Neural cell (in vitro differentiated cells): ENCODE measurements around the gene DDA1. TPM values are rescaled to one million over a fixed set of nuclear protein-coding genes. Genes with fewer than 3 reads are reported as not detected.

Source experiments
- H2AFZ ChIP-seq: fragments of 200-600, 300-800 bp; sonication (generic), shearing (Covaris generic); 2 replicates; pipeline ENCODE4 v1.6.0; 2014; ENCODE audit warnings: low read depth, mild to moderate bottlenecking, antibody characterized with exemption, low read length, moderate library complexity
- H3F3A ChIP-seq: fragments of 200-600 bp; shearing (Covaris generic); 2 replicates; pipeline ENCODE4 v1.6.1; 2016; ENCODE audit warnings: mild to moderate bottlenecking, moderate library complexity, mixed read lengths, antibody characterized with exemption, low read length; ENCODE audit not compliant: insufficient read depth, poor library complexity, severe bottlenecking
- H3K27ac ChIP-seq: fragments of 200-600, 300-800 bp; sonication (generic), shearing (Covaris generic); 2 replicates; pipeline ENCODE4 v1.5.1; 2014; ENCODE audit warnings: mild to moderate bottlenecking, low read length, moderate library complexity
- H3K27me3 ChIP-seq: fragments of 300-800, 200-600 bp; sonication (generic), shearing (Covaris generic); 2 replicates; pipeline ENCODE4 v1.6.0; 2014; ENCODE audit warnings: mild to moderate bottlenecking, low read depth, low read length, moderate library complexity; ENCODE audit not compliant: insufficient read depth
- H3K36me3 ChIP-seq: fragments of 300-800, 200-600 bp; sonication (generic), shearing (Covaris generic); 2 replicates; pipeline ENCODE4 v1.5.1; 2014; ENCODE audit warnings: mild to moderate bottlenecking, antibody characterized with exemption, low read length, moderate library complexity; ENCODE audit not compliant: insufficient read depth
- H3K4me2 ChIP-seq: fragments of 300-800, 200-600 bp; sonication (generic), shearing (Covaris generic); 2 replicates; pipeline ENCODE4 v1.6.0; 2014; ENCODE audit warnings: mild to moderate bottlenecking, low read length
- H3K4me3 ChIP-seq: fragments of 300-800, 200-600 bp; sonication (generic), shearing (Covaris generic); 2 replicates; pipeline ENCODE4 v1.5.1; 2014; ENCODE audit warnings: mild to moderate bottlenecking, low read length, moderate library complexity
- H3K79me2 ChIP-seq: fragments of 200-600 bp; shearing (Covaris generic); replicated peaks from 2 replicates; pipeline ENCODE4 v1.6.0; 2014; ENCODE audit warnings: mild to moderate bottlenecking, low read length, moderate library complexity; ENCODE audit not compliant: insufficient read depth
- H3K9ac ChIP-seq: fragments of 300-800, 200-600 bp; sonication (generic), shearing (Covaris generic); 2 replicates; pipeline ENCODE4 v1.6.1; 2016; ENCODE audit warnings: mild to moderate bottlenecking, low read length, mixed read lengths
- H3K9me2 ChIP-seq: fragments of 200-600 bp; shearing (Covaris generic); 2 replicates; pipeline ENCODE4 v1.6.1; 2016; ENCODE audit warnings: mild to moderate bottlenecking, low read length, mixed read lengths; ENCODE audit not compliant: insufficient read depth
- H3K9me3 ChIP-seq: fragments of 200-600, 300-800 bp; sonication (generic), shearing (Covaris generic); 2 replicates; pipeline ENCODE4 v1.6.1; 2016; ENCODE audit warnings: mild to moderate bottlenecking, mixed run types, low read length, moderate library complexity, mixed read lengths
- H4K20me1 ChIP-seq: fragments of 200-600 bp; shearing (Covaris generic); 2 replicates; pipeline ENCODE4 v1.6.1; 2016; ENCODE audit warnings: mild to moderate bottlenecking, mixed run types; ENCODE audit not compliant: insufficient read depth
- EP300 ChIP-seq: fragments of 450-650 bp; conservative IDR thresholded peaks from 2 replicates; pipeline ENCODE4 v1.6.1; 2014; ENCODE audit warnings: antibody characterized with exemption, mild to moderate bottlenecking, moderate library complexity; ENCODE audit not compliant: poor library complexity, severe bottlenecking
- EZH2 ChIP-seq: fragments of 200-600, 300-800 bp; shearing (Covaris generic), sonication (generic); IDR thresholded peaks from 2 replicates; pipeline ENCODE4 v1.6.1; 2014; ENCODE audit warnings: antibody characterized with exemption, low read length, borderline replicate concordance, mild to moderate bottlenecking; ENCODE audit not compliant: insufficient read depth, poor library complexity, severe bottlenecking
- MXI1 ChIP-seq: fragments of 450-650 bp; conservative IDR thresholded peaks from 2 replicates; pipeline ENCODE4 v1.6.1; 2014; ENCODE audit warnings: antibody characterized with exemption, mild to moderate bottlenecking; ENCODE audit not compliant: poor library complexity, severe bottlenecking
- POLR2AphosphoS5 ChIP-seq: IDR thresholded peaks from 2 replicates; pipeline ENCODE4 v1.6.1; 2012
- RAD21 ChIP-seq: fragments of 450-650 bp; conservative IDR thresholded peaks from 2 replicates; pipeline ENCODE4 v1.6.1; 2014; ENCODE audit warnings: antibody characterized with exemption, mild to moderate bottlenecking, moderate library complexity
- SMC3 ChIP-seq: fragments of 450-650 bp; conservative IDR thresholded peaks from 2 replicates; pipeline ENCODE4 v1.6.1; 2014; ENCODE audit warnings: antibody characterized with exemption, mild to moderate bottlenecking, moderate library complexity; ENCODE audit not compliant: poor library complexity
- TAF1 ChIP-seq: IDR thresholded peaks from 2 replicates; pipeline ENCODE4 v1.6.1; 2012; ENCODE audit warnings: low read depth
- polyA plus RNA-seq: library from polyadenylated mRNA; depleted of rRNA; stranded (reverse); fragments of >200 nt; gene quantifications from 2 replicates; pipeline ENCODE4 v1.2.3, GENCODE V29; 2014
- TF ChIP-seq, protein P1 (sequence below): IDR thresholded peaks from 2 replicates; pipeline ENCODE4 v1.6.1; 2012; ENCODE audit warnings: borderline replicate concordance
- TF ChIP-seq, protein P2 (sequence below): fragments of 450-650 bp; IDR thresholded peaks from 2 replicates; pipeline ENCODE4 v1.5.1; 2014; ENCODE audit warnings: antibody characterized with exemption, mild to moderate bottlenecking, moderate library complexity; ENCODE audit not compliant: poor library complexity, severe bottlenecking

DDA1 gene
- polyA plus RNA-seq, 1 donor from 2014 or later: 25.4 TPM

DNA sequence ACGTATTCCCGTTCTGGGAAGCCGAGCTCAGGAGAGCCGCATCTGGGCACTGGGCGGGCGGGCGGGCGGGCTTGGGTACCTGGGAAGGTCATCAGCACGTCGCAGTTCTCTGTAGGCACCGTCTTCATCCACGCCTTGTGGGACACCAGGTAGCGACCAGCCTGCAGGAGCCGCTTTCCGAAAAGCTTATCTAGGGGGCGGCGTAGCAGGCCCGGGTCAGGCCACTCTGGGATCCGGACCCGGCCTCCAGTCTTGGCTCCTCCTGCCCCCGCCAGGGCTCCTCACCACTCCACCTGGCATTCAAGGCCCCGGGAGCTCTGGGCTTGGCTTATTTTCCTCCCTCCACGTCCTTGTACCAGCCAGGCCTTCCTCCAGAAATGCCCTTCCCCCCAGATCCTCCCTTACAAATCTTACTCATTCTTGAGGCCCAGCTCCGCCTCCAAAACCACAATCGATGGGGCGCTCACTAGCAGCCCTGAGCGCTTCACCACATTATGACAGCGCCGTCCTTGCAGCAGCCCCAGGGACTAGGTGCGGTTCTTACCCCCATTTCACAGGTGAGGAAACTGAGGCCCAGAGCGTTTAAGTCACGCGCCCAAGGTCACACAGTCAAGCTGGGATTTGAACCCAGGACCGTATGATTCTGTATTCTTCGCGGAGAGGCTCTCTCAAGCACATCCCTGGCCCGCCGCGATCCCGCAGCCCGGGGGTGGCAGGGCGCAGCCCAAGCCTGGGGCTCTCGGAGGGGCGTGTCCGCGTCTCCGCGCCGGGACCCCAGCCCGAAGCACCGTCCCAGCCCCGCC, 24.4 kb downstream of the DDA1 start:
- Histone ChIP-seq H3K9me3 (no peaks in the 10 kb centered on the region), H3K4me2 (peak overlapping the region; percentile 49), H3K27me3 (no peaks in the 10 kb centered on the region), H4K20me1 (no peaks in the 10 kb centered on the region), H2AFZ (peak overlapping the region; percentile 80), H3F3A (peaks cover 6% of the 10 kb centered on the region), H3K4me3 (peak overlapping the region; percentile 91), H3K27ac (peak overlapping the region; percentile 76), H3K9ac (peak overlapping the region; percentile 94), H3K79me2 (peaks cover 7% of the 10 kb centered on the region), H3K36me3 (no peaks in the 10 kb centered on the region), H3K9me2 (no peaks in the 10 kb centered on the region)
- TF ChIP-seq SMC3: no peak
- no peak for TF ChIP-seq EP300

GRCh38 chr19:17334414-17335409, 25.3 kb downstream of the DDA1 start, which contains the start of gene ANO8:
Gene ANO8 (minus strand): TSS chr19:17334855. CDS start chr19:17334670, 185 bp downstream.
- no peaks in the 10 kb centered on the region for H3K9me3 ChIP-seq
- no peaks in the 10 kb centered on the region for H3K27me3 ChIP-seq
- H4K20me1 ChIP-seq: no peaks in the 10 kb centered on the region
- H3K27ac ChIP-seq: peak within 1 kb of the TSS; percentile 76
- H3K36me3 ChIP-seq: no peaks in the 10 kb centered on the region
- peak within 1 kb of the TSS; percentile 91 for H3K4me3 ChIP-seq
- peak within 1 kb of the TSS; percentile 94 for H3K9ac ChIP-seq
- peaks cover 7% of the 10 kb centered on the region for H3K79me2 ChIP-seq
- TF ChIP-seq EP300 (peak; percentile 45), POLR2AphosphoS5 (peak; percentile 81), MXI1 (peak; percentile 69)
- TF ChIP-seq, protein P1, sequence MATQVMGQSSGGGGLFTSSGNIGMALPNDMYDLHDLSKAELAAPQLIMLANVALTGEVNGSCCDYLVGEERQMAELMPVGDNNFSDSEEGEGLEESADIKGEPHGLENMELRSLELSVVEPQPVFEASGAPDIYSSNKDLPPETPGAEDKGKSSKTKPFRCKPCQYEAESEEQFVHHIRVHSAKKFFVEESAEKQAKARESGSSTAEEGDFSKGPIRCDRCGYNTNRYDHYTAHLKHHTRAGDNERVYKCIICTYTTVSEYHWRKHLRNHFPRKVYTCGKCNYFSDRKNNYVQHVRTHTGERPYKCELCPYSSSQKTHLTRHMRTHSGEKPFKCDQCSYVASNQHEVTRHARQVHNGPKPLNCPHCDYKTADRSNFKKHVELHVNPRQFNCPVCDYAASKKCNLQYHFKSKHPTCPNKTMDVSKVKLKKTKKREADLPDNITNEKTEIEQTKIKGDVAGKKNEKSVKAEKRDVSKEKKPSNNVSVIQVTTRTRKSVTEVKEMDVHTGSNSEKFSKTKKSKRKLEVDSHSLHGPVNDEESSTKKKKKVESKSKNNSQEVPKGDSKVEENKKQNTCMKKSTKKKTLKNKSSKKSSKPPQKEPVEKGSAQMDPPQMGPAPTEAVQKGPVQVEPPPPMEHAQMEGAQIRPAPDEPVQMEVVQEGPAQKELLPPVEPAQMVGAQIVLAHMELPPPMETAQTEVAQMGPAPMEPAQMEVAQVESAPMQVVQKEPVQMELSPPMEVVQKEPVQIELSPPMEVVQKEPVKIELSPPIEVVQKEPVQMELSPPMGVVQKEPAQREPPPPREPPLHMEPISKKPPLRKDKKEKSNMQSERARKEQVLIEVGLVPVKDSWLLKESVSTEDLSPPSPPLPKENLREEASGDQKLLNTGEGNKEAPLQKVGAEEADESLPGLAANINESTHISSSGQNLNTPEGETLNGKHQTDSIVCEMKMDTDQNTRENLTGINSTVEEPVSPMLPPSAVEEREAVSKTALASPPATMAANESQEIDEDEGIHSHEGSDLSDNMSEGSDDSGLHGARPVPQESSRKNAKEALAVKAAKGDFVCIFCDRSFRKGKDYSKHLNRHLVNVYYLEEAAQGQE: no peak
- H3K9me2 ChIP-seq: no peaks in the 10 kb centered on the region
- H2AFZ ChIP-seq: peak within 1 kb of the TSS; percentile 80
- H3F3A ChIP-seq: peaks cover 6% of the 10 kb centered on the region
- H3K4me2 ChIP-seq: peak within 1 kb of the TSS; percentile 49

- H3F3A ChIP-seq: peaks cover 6% of the 10 kb centered on the region
- H3K27ac ChIP-seq: no peak overlapping the region
- no peaks in the 10 kb centered on the region for H3K36me3 ChIP-seq
- no peaks in the 10 kb centered on the region for H3K9me2 ChIP-seq
- H4K20me1 ChIP-seq: no peaks in the 10 kb centered on the region
- no peak overlapping the region for H2AFZ ChIP-seq
- H3K4me3 ChIP-seq: no peak overlapping the region
- TF ChIP-seq, protein P1: no peak
- no peak for TF ChIP-seq SMC3
- no peak for TF ChIP-seq EP300
- no peak for TF ChIP-seq TAF1
- no peak for TF ChIP-seq POLR2AphosphoS5
- TF ChIP-seq RAD21: no peak
- no peak for TF ChIP-seq MXI1
- TF ChIP-seq, protein P2, sequence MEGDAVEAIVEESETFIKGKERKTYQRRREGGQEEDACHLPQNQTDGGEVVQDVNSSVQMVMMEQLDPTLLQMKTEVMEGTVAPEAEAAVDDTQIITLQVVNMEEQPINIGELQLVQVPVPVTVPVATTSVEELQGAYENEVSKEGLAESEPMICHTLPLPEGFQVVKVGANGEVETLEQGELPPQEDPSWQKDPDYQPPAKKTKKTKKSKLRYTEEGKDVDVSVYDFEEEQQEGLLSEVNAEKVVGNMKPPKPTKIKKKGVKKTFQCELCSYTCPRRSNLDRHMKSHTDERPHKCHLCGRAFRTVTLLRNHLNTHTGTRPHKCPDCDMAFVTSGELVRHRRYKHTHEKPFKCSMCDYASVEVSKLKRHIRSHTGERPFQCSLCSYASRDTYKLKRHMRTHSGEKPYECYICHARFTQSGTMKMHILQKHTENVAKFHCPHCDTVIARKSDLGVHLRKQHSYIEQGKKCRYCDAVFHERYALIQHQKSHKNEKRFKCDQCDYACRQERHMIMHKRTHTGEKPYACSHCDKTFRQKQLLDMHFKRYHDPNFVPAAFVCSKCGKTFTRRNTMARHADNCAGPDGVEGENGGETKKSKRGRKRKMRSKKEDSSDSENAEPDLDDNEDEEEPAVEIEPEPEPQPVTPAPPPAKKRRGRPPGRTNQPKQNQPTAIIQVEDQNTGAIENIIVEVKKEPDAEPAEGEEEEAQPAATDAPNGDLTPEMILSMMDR: no peak
- TF ChIP-seq EZH2: no peak
- H3K79me2 ChIP-seq: peaks cover 7% of the 10 kb centered on the region
- H3K27me3 ChIP-seq: no peaks in the 10 kb centered on the region
- H3K9ac ChIP-seq: no peak overlapping the region
- no peak overlapping the region for H3K4me2 ChIP-seq
- H3K9me3 ChIP-seq: no peaks in the 10 kb centered on the region
Measured at GRCh38 chr19:17335575-17335974, 26.2 kb downstream of the DDA1 start.
